ENCODE measurements around the gene DCAF12L2. TPM values are rescaled to one million over a fixed set of nuclear protein-coding genes. Genes with fewer than 3 reads are reported as not detected.
"Not testable (repeated sequence)": the region's sequence is repeated elsewhere in the genome, so short reads cannot be mapped to it uniquely, and the experiment has no call there.

DCAF12L2 gene
- under 1 TPM in 2 of 4 donors, not detected in 2; 0.23 to 0.49 TPM for total RNA-seq

DNA sequence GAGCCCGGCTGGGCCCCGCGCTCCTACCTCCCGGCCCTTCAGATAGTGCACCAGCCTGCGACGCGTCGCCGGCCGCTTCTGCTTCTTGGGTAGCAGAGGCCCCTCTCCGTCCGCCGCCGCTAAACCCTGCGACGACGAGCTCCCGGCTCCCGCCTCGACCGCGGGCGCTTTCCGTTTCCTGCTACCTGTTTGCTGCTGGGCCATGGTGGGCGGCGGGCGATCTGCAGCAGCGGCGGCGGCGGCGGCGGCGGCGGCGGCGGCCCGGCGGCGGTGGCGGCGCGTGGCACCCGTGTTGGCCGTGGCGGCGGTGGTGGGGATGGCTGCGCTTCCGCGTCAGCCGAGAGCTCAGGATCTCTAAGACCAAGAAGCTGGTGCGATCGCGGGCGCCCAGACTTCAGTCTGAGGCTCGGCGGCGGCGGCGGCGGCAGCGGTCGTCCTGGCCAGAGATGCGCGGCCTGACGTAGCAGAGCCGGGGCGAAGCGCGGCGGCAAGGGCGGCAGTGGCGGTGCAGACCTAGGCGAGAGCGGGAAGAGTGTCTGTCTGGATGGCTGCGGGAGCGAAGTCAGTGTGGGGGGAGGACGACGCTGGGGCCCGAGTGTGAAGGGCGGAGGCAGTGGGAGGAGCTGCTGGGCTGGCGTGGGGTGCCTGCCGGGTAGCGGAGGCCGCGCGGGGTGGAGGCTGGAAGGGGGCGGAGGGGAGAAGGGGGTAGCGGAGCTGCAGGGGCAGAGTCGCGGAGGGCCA lies at the start of gene DCAF12L2:
Gene DCAF12L2 (minus strand): TSS at position 569 of the 741 bp plus-strand sequence. CDS start 365 bp downstream, at position 204.
- intact Hi-C loops (cut with DNase I; ENCODE audit: low total_unique reads), result no loop called here
- no peak for TF ChIP-seq POLR2A (IDR thresholded peaks at IDR 0.05)
- TF ChIP-seq, protein P1, sequence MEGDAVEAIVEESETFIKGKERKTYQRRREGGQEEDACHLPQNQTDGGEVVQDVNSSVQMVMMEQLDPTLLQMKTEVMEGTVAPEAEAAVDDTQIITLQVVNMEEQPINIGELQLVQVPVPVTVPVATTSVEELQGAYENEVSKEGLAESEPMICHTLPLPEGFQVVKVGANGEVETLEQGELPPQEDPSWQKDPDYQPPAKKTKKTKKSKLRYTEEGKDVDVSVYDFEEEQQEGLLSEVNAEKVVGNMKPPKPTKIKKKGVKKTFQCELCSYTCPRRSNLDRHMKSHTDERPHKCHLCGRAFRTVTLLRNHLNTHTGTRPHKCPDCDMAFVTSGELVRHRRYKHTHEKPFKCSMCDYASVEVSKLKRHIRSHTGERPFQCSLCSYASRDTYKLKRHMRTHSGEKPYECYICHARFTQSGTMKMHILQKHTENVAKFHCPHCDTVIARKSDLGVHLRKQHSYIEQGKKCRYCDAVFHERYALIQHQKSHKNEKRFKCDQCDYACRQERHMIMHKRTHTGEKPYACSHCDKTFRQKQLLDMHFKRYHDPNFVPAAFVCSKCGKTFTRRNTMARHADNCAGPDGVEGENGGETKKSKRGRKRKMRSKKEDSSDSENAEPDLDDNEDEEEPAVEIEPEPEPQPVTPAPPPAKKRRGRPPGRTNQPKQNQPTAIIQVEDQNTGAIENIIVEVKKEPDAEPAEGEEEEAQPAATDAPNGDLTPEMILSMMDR (IDR thresholded peaks at IDR 0.05), result no peak
- 22 to 56% methylated on average over 4 to 89 of the region's 91 CpGs for WGBS, 2 donors
- peak in 1 of 2 donors; percentile 77 for DNase-seq (ENCODE audit: low spot score in 2 of 2)
- no peak within 1 kb of the TSS for H3K4me3 ChIP-seq (ENCODE audit: low read depth, poor library complexity, severe bottlenecking)

DNA sequence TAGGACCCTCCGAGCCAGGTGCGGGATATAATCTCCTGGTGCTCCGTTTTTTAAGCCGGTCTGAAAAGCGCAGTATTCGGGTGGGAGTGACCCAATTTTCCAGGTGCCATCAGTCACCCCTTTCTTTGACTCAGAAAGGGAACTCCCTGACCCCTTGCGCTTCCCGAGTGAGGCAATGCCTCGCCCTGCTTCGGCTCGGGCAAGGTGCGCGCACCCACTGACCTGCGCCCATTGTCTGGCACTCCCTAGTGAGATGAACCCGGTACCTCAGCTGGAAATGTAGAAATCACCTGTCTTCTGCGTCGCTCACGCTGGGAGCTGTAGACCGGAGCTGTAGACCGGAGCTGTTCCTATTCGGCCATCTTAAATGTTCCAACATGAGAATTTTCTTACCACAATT lies 24.8 kb upstream of the DCAF12L2 start:
- peak in 1 of 2 donors; percentile 70 for DNase-seq (ENCODE audit: low spot score in 2 of 2)
- 89 to 97% methylated on average over 16 to 20 of the region's 21 CpGs for WGBS, 2 donors
- H3K4me3 ChIP-seq (ENCODE audit: low read depth, poor library complexity, severe bottlenecking); intact Hi-C loops (cut with DNase I; ENCODE audit: low total_unique reads): not testable (repeated sequence)

DNA sequence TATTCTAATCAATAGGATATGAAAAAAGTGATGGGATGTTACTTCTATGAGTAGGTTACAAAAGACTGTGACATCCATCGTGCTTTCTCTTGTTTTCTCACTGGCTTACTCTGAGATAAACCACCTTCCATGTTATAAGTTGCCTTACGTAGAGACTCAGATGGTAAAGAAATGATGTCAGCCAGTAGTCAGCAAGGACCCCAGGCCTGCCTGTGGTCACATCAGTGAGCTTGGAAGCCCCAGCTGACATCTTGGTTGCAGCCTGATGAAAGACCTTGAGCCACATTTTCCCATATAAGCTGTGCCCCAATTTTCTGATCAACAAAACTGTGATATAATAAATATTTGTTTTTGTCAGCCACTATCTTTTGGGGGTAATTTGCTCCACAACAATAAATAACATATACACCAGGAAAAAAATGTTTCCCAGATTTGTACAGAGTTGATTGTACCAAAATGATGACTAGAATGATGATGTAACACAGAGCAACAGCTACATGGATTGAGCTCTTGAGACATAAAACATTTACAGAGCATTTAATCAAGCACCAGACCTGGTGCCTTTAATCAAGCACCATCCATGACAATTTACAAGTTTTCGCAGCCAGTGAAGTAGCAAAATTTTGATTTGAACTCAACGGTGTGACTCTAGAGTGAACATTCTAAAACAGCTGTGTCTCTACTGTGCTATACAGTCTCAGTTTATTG lies 11.2 kb upstream of the DCAF12L2 start:
- H3K4me3 ChIP-seq (ENCODE audit: low read depth, poor library complexity, severe bottlenecking), result no peak overlapping the region
- no peak for TF ChIP-seq POLR2A (IDR thresholded peaks at IDR 0.05)
- TF ChIP-seq, protein P1 (IDR thresholded peaks at IDR 0.05), result no peak
- DNase-seq (ENCODE audit: low spot score in 2 of 2), result no peak
- intact Hi-C loops (cut with DNase I; ENCODE audit: low total_unique reads), result no loop called here
- 70 to 96% methylated on average over 4 of the region's 4 CpGs for WGBS, 2 donors

DNA sequence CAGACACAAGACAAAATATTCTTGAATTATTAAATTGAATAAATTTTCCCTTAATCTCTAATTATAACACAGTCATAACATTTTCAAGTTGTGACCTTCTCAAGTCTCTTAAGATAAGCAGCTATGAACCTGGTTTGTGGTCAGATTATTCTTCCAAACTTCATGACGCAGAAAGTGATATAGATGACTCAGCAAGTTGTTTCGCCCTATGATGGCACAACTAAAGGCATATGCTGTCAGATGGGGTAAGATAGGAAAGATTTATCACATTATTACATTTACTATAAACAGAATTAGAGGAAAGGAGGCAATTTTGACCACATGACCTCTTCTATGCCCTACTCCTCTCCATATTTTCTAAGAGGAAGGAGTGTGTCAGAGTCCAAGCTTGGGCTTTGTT lies 4.6 kb upstream of the DCAF12L2 start:
- no peak for TF ChIP-seq POLR2A (IDR thresholded peaks at IDR 0.05)
- TF ChIP-seq, protein P1 (IDR thresholded peaks at IDR 0.05), result no peak
- WGBS, 2 donors, result 60 to 61% methylated on average over 2 of the region's 2 CpGs
- no peak overlapping the region for H3K4me3 ChIP-seq (ENCODE audit: low read depth, poor library complexity, severe bottlenecking)
- intact Hi-C loops (cut with DNase I; ENCODE audit: low total_unique reads), result no loop called here
- DNase-seq (ENCODE audit: low spot score in 2 of 2), result no peak

DNA sequence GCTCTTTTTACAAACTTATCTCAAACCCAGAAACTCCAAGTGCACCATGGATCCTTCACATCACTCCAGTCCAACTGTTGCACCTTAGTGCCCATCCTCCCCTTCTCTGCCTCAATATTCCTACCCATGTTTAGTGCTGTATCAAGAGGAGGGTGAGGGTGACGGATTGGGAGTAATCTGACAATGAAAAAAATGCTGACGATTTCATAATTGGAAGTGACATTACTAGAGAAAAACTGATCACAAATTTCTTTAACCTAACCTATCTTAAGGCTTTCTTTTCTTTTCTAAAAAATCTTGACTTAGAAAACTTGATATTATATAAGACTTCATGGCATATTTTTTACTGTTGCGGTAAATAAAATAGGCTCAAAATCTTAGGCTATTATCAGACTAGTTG lies 1.5 kb upstream of the DCAF12L2 start:
- intact Hi-C loops (cut with DNase I; ENCODE audit: low total_unique reads), result no loop called here
- 69 to 84% methylated on average over 3 of the region's 3 CpGs for WGBS, 2 donors
- DNase-seq (ENCODE audit: low spot score in 2 of 2), result no peak
- no peak for TF ChIP-seq POLR2A (IDR thresholded peaks at IDR 0.05)
- TF ChIP-seq, protein P1 (IDR thresholded peaks at IDR 0.05), result no peak
- no peak overlapping the region for H3K4me3 ChIP-seq (ENCODE audit: low read depth, poor library complexity, severe bottlenecking)

DNA sequence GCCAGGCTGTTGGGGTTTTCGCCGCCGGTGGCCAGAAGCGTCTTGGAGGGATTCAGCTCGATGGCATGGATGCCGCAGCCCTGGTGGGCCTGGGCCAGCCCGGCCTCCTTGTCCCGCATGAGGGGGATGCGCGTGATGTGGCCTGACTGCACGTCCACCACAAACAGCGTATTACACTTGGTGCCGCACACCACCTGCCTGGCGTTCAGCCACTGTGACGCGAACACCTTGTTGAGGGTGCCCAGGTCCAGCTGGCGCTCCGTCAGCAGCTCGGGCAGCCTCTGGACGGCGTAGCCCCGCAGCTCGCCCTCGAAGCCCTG lies 728 bp downstream of the DCAF12L2 start:
- intact Hi-C loops (cut with DNase I; ENCODE audit: low total_unique reads), result no loop called here
- DNase-seq (ENCODE audit: low spot score in 2 of 2), result peak in 1 of 2 donors; percentile 76
- no peak overlapping the region for H3K4me3 ChIP-seq (ENCODE audit: low read depth, poor library complexity, severe bottlenecking)
- no peak for TF ChIP-seq POLR2A (IDR thresholded peaks at IDR 0.05)
- TF ChIP-seq, protein P1 (IDR thresholded peaks at IDR 0.05), result no peak
- 84% methylated on average over 24 of the region's 24 CpGs; no CpG with 5 or more reads in 1 of the 2 donors for WGBS, 2 donors

Measured in lower leg skin (tissue), 4 donors.